ENCODE results near the gene C2orf49. TPM values are rescaled to one million over a fixed set of nuclear protein-coding genes. Genes with fewer than 3 reads are reported as not detected.

C2orf49 gene
- polyA plus RNA-seq, 4 donors, result 21.3 to 27.5 (median 24.4) TPM

DNA sequence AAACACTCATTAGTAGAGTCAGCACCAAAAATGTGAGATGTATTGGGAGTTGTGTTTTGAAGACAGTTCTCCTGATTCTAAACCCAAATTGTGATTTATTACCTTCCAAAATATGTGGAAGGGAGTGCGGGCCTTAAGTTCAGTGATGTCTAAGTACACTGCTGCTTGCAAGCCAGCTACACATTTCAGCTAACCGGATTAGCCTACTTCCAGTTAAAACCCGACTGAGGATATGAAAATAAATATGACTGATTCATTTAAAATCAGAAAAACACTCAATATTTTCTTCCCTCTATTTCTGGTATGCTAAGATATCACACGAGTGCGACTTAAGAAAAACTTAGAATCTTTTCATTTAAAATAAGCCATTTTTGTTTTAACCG, 60.6 kb downstream of the C2orf49 start:
- DNase-seq (ENCODE audit: low read depth in 4 of 4, low spot score in 2 of 4), result no peak

DNA sequence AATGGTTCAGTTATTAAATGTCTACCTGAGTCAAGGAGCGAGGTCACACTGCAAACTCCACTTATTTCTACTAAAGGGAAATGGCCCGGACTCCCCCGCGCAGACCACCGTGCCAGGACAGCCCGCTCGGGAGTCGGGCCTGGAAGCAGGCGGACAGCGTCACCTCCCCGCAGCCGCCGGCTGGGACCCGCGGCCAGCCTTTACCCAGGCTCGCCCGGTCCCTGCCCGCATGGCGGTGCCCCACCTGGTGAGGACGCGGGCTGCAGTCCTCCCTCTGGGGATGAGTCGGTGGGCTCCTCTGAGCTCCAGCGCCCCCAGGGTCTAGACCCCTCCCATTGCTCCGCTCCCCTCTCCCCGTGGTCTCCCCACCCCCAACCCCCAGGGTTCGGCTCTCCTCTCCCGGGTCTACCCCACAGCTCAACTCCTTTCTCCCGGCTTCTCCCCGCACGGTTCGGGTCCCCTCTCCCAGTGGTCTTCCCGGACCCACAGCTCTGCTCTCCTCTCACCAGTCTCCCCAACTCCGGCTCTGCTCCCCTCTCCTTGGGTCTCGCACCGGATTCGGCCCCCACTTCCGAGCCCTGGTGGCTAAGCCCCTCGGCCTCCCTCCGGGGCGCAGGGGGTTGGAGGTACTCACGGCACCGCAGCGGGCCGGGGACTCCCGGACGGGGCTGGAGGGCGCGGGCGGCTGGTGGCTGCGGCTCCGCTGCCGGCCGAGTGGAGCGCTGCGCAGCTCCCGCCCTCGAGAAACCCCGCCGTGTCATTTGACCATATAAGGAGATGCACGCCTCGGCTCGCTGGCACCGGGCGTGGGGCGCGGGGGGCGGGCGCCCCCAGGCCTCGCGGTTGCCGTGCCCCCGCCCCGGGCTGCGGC, 61.2 kb downstream of the C2orf49 start, which contains the start of gene FHL2:
TSS of gene FHL2 (minus strand) at position 716 of the 871 bp plus-strand sequence. CDS start 12,535 bp downstream, outside the sequence.
- DNase-seq (ENCODE audit: low read depth in 4 of 4, low spot score in 2 of 4), result peak in 1 of 4 donors; percentile 58

Other genes starting within 250 kb of the C2orf49 start
- under 1 TPM in 2 of 4 donors, not detected in 2; 0.12 to 0.28 TPM for gene GPR45, start 95.8 kb upstream of the C2orf49 start, polyA plus RNA-seq (ENCODE audit: insufficient read length in 4 of 4)
- 10 to 100 TPM; 14.7 to 17.3 (median 16.0) TPM for gene TGFBRAP1, start 7.8 kb upstream of the C2orf49 start, polyA plus RNA-seq (ENCODE audit: insufficient read length in 4 of 4)
- gene FHL2, start 61.5 kb downstream of the C2orf49 start, polyA plus RNA-seq (ENCODE audit: insufficient read length in 4 of 4), result 10 to 100 TPM; 27.4 to 38.3 (median 31.1) TPM

Measured in left renal cortex interstitium (tissue), 4 donors.